Liver (tissue), 9 donors: ENCODE data around the gene CAMKMT. TPM values are rescaled to one million over a fixed set of nuclear protein-coding genes. Genes with fewer than 3 reads are reported as not detected.
A peak's percentile ranks its signal among the peaks of the same experiment; 100 is the strongest.

ENCODE experiments used
- DNase-seq: peaks from one replicate; pipeline ENCODE4 v3.0.0-alpha.2; 2017; ENCODE audit warnings: low spot score
- H3K27ac ChIP-seq, 2 donors: one replicate each; pipeline ENCODE4 v1.7.0; 2013; ENCODE audit warnings: inconsistent platforms in 2 of 2, low read length in 2 of 2, control low read depth in 1 of 2, low read depth in 1 of 2, mild to moderate bottlenecking in 1 of 2
- H3K27me3 ChIP-seq, 4 donors: one replicate each; pipeline versions ENCODE4 v1.6.1 to v1.7.0; 2013; ENCODE audit warnings: low read length in 3 of 4, inconsistent platforms in 1 of 4, mild to moderate bottlenecking in 1 of 4, moderate library complexity in 1 of 4; ENCODE audit not compliant: control insufficient read depth in 4 of 4, insufficient read depth in 4 of 4
- H3K36me3 ChIP-seq, 4 donors: one replicate each; pipeline versions ENCODE4 v1.6.1 to v1.7.0; 2013; ENCODE audit warnings: low read length in 3 of 4, mild to moderate bottlenecking in 3 of 4, low read depth in 1 of 4, moderate library complexity in 1 of 4; ENCODE audit not compliant: control insufficient read depth in 4 of 4, insufficient read depth in 3 of 4
- H3K4me1 ChIP-seq, 4 donors: one replicate each; pipeline versions ENCODE4 v1.6.1 to v1.7.0; 2013; ENCODE audit warnings: low read length in 3 of 4, mild to moderate bottlenecking in 3 of 4, moderate library complexity in 1 of 4; ENCODE audit not compliant: control insufficient read depth in 4 of 4, insufficient read depth in 4 of 4
- H3K4me3 ChIP-seq, 3 donors: one replicate each; pipeline versions ENCODE4 v1.6.1 to v1.7.0; 2013; ENCODE audit warnings: low read length in 3 of 3, control low read depth in 1 of 3, low read depth in 1 of 3, mild to moderate bottlenecking in 1 of 3
- H3K9ac ChIP-seq, 2 donors: one replicate each; pipeline ENCODE4 v1.7.0; 2013; ENCODE audit warnings: low read length in 2 of 2, mild to moderate bottlenecking in 2 of 2, moderate library complexity in 2 of 2, control low read depth in 1 of 2, low read depth in 1 of 2
- H3K9me3 ChIP-seq, 4 donors: one replicate each; pipeline versions ENCODE4 v1.6.1 to v1.7.0; 2013; ENCODE audit warnings: low read length in 3 of 4; ENCODE audit not compliant: control insufficient read depth in 4 of 4
- EGR1 ChIP-seq, 2 donors: IDR thresholded peaks; 2 replicates each; pipeline ENCODE4 v1.6.1; 2016 to 2018; ENCODE audit warnings: antibody characterized with exemption in 2 of 2, low read depth in 2 of 2
- FOXA1 ChIP-seq: IDR thresholded peaks from 2 replicates; pipeline ENCODE4 v1.6.1; 2016; ENCODE audit warnings: antibody characterized with exemption
- FOXA2 ChIP-seq: IDR thresholded peaks from 2 replicates; pipeline ENCODE4 v1.6.1; 2016; ENCODE audit warnings: antibody characterized with exemption
- GABPA ChIP-seq, 2 donors: IDR thresholded peaks in 1 of 2; conservative IDR thresholded peaks in 1 of 2; 2 replicates each; pipeline ENCODE4 v1.6.1; 2016; ENCODE audit warnings: antibody characterized with exemption in 2 of 2, mild to moderate bottlenecking in 1 of 2, moderate library complexity in 1 of 2
- HNF4G ChIP-seq: IDR thresholded peaks from 2 replicates; pipeline ENCODE4 v1.6.1; 2016; ENCODE audit warnings: antibody characterized with exemption
- JUND ChIP-seq, 2 donors: IDR thresholded peaks; 2 replicates each; pipeline ENCODE4 v1.6.1; 2016; ENCODE audit warnings: antibody characterized with exemption in 2 of 2
- NR2F2 ChIP-seq: IDR thresholded peaks from 2 replicates; pipeline ENCODE4 v1.6.1; 2016; ENCODE audit warnings: antibody characterized with exemption
- RAD21 ChIP-seq, 2 donors: IDR thresholded peaks; 2 replicates each; pipeline ENCODE4 v1.6.1; 2016; ENCODE audit warnings: antibody characterized with exemption in 2 of 2, mild to moderate bottlenecking in 2 of 2
- SP1 ChIP-seq: IDR thresholded peaks from 2 replicates; pipeline ENCODE4 v1.6.1; 2018; ENCODE audit warnings: antibody characterized with exemption, mild to moderate bottlenecking
- TAF1 ChIP-seq: conservative IDR thresholded peaks from 2 replicates; pipeline ENCODE4 v1.6.1; 2016; ENCODE audit warnings: antibody characterized with exemption, mild to moderate bottlenecking
- YY1 ChIP-seq: IDR thresholded peaks from 2 replicates; pipeline ENCODE4 v1.6.1; 2016; ENCODE audit warnings: antibody characterized with exemption, mild to moderate bottlenecking
- WGBS: extraction: QIAGEN DNeasy Blood & Tissue Kit; methylation state at CpG from one replicate; pipeline ENCODE4 v1.1.7; 2013; 5-methylcytosine and 5-hydroxymethylcytosine counted together
- polyA plus RNA-seq, 2 donors: library from polyadenylated mRNA; stranded (reverse) in 1 of 2; unstranded in 1 of 2; fragments of 200-250 nt in 1 of 2; fragments of >200 nt in 1 of 2; fragmentation: Nextera tagmentation in 1 of 2; extraction: Ambion mirVana in 1 of 2; gene quantifications; one replicate each; pipeline versions ENCODE4 v1.2.1 to v1.2.3, GENCODE V29; 2013 to 2015
- total RNA-seq, 2 donors: library from RNA; depleted of rRNA; stranded (reverse); fragments of >200 nt; gene quantifications; one replicate each; pipeline ENCODE4 v1.2.3, GENCODE V29; 2014
- TF ChIP-seq, protein P1 (sequence below): IDR thresholded peaks from 2 replicates; pipeline ENCODE4 v1.6.1; 2016; ENCODE audit warnings: antibody characterized with exemption
- TF ChIP-seq, protein P2 (sequence below): IDR thresholded peaks from 2 replicates; pipeline ENCODE4 v1.6.1; 2016; ENCODE audit warnings: antibody characterized with exemption, mild to moderate bottlenecking
- TF ChIP-seq, protein P3 (sequence below): fragments of 150-350 bp; IDR thresholded peaks from 2 replicates; pipeline ENCODE4 v1.5.1; 2017; ENCODE audit warnings: improper control_type of control experiment, low read depth, low read length; ENCODE audit not compliant: missing input control
- donor health status: healthy.
- donor health status: healthy.
- donor health status: healthy.
- donor health status: healthy.
- donor health status: healthy.

CAMKMT gene
- total and polyA plus RNA-seq, 4 donors, result 1.5 to 12.7 (median 7.1) TPM

DNA sequence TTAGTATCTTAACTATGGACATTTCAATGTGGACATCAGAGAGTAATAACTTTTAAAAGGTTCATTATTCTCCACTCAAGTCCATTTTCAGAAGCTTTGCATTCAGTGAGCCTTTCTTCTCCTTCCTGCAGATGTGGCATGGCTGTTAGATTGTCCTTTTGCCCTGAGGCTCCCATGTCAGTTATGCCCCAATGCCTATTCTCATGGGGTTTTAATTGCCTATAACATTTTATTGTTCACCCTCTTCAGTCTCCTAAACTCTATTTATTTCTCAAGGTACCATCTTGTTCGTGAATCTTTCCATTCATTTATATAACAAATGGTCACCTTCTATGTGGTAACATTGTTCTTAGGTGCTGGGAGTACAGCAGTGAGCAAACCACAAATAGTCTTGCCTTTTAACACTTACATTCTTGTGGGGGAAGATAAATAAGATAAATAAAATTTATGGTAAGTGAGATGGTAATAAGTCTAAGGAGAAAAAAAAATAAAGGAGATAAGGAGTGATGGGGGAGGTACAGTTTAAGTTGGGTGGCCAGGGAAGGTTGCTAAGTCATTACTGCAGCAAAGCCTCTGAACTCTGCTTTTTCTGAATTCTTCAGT is 301.8 kb downstream of the CAMKMT start:
- no peak for DNase-seq
- Histone ChIP-seq H3K27ac (no peak overlapping the region), H3K4me1 (no peaks in the 10 kb centered on the region), H3K27me3 (no peaks in the 10 kb centered on the region), H3K4me3 (no peak overlapping the region), H3K9ac (no peak overlapping the region), H3K9me3 (no peaks in the 10 kb centered on the region), H3K36me3 (no peaks in the 10 kb centered on the region)
- TF ChIP-seq, protein P1, sequence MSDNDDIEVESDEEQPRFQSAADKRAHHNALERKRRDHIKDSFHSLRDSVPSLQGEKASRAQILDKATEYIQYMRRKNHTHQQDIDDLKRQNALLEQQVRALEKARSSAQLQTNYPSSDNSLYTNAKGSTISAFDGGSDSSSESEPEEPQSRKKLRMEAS, result no peak
- TF ChIP-seq FOXA1 (no peak), HNF4G (no peak), FOXA2 (no peak), YY1 (no peak), RAD21 (IDR thresholded peaks at IDR 0.05) (no peak), TAF1 (no peak), EGR1 (IDR thresholded peaks at IDR 0.05; ENCODE audit: low read depth in 2 of 2) (no peak), SP1 (no peak), GABPA (IDR thresholded peaks at IDR 0.05 in 1 of 2, conservative IDR thresholded peaks at IDR 0.05 in 1 of 2) (no peak), JUND (IDR thresholded peaks at IDR 0.05) (no peak), NR2F2 (no peak)
- TF ChIP-seq, protein P2, sequence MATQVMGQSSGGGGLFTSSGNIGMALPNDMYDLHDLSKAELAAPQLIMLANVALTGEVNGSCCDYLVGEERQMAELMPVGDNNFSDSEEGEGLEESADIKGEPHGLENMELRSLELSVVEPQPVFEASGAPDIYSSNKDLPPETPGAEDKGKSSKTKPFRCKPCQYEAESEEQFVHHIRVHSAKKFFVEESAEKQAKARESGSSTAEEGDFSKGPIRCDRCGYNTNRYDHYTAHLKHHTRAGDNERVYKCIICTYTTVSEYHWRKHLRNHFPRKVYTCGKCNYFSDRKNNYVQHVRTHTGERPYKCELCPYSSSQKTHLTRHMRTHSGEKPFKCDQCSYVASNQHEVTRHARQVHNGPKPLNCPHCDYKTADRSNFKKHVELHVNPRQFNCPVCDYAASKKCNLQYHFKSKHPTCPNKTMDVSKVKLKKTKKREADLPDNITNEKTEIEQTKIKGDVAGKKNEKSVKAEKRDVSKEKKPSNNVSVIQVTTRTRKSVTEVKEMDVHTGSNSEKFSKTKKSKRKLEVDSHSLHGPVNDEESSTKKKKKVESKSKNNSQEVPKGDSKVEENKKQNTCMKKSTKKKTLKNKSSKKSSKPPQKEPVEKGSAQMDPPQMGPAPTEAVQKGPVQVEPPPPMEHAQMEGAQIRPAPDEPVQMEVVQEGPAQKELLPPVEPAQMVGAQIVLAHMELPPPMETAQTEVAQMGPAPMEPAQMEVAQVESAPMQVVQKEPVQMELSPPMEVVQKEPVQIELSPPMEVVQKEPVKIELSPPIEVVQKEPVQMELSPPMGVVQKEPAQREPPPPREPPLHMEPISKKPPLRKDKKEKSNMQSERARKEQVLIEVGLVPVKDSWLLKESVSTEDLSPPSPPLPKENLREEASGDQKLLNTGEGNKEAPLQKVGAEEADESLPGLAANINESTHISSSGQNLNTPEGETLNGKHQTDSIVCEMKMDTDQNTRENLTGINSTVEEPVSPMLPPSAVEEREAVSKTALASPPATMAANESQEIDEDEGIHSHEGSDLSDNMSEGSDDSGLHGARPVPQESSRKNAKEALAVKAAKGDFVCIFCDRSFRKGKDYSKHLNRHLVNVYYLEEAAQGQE, result no peak
- TF ChIP-seq, protein P3, sequence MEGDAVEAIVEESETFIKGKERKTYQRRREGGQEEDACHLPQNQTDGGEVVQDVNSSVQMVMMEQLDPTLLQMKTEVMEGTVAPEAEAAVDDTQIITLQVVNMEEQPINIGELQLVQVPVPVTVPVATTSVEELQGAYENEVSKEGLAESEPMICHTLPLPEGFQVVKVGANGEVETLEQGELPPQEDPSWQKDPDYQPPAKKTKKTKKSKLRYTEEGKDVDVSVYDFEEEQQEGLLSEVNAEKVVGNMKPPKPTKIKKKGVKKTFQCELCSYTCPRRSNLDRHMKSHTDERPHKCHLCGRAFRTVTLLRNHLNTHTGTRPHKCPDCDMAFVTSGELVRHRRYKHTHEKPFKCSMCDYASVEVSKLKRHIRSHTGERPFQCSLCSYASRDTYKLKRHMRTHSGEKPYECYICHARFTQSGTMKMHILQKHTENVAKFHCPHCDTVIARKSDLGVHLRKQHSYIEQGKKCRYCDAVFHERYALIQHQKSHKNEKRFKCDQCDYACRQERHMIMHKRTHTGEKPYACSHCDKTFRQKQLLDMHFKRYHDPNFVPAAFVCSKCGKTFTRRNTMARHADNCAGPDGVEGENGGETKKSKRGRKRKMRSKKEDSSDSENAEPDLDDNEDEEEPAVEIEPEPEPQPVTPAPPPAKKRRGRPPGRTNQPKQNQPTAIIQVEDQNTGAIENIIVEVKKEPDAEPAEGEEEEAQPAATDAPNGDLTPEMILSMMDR, result no peak
- 88% methylated on average over 1 of the region's 1 CpG for WGBS

- 54% methylated on average over 5 of the region's 5 CpGs for WGBS
Measured at GRCh38 chr2:44668336-44668735, 306.6 kb downstream of the CAMKMT start.

More at GRCh38 chr2:44668336-44668735, 306.6 kb downstream of the CAMKMT start:
- DNase-seq, result no peak
- H3K27ac ChIP-seq, result no peak overlapping the region
- H3K9me3 ChIP-seq, result no peaks in the 10 kb centered on the region
- H3K4me1 ChIP-seq, result no peaks in the 10 kb centered on the region
- H3K27me3 ChIP-seq, result no peaks in the 10 kb centered on the region
- TF ChIP-seq RAD21 (IDR thresholded peaks at IDR 0.05), result peak; percentile 71 to 77
- TF ChIP-seq EGR1 (IDR thresholded peaks at IDR 0.05; ENCODE audit: low read depth in 2 of 2), result no peak
- no peak overlapping the region for H3K9ac ChIP-seq
- no peak overlapping the region for H3K4me3 ChIP-seq
- no peaks in the 10 kb centered on the region for H3K36me3 ChIP-seq
